K562 (cell line): Measurements from ENCODE around the gene CLCA1. TPM values are rescaled to one million over a fixed set of nuclear protein-coding genes. Genes with fewer than 3 reads are reported as not detected.

Experiments used
- BDP1 ChIP-seq: IDR thresholded peaks from 3 replicates; pipeline ENCODE4 v1.6.1; 2011; ENCODE audit not compliant: insufficient read length, insufficient read depth
- CCNT2 ChIP-seq: IDR thresholded peaks from 2 replicates; pipeline ENCODE4 v1.6.1; 2011; ENCODE audit warnings: borderline replicate concordance, low read depth, mild to moderate bottlenecking, moderate library complexity, mixed read lengths, low read length; ENCODE audit not compliant: insufficient read length; ENCODE audit errors: extremely low read depth
- DDX20 ChIP-seq: fragments of 450-650 bp; IDR thresholded peaks from 2 replicates; pipeline ENCODE4 v1.6.1; 2016; ENCODE audit warnings: missing genetic modification characterization, low read depth, mild to moderate bottlenecking, missing compliant biosample characterization, moderate library complexity
- HNRNPK ChIP-seq: fragments of 200-400 bp; formaldehyde crosslinking; IDR thresholded peaks from one replicate; pipeline ENCODE4 v1.6.1; 2018; ENCODE audit warnings: mild to moderate bottlenecking, low read depth, low read length; ENCODE audit not compliant: poor library complexity, severe bottlenecking
- KLF6 ChIP-seq: fragments of 250-450 bp; sonication (Bioruptor Pico); IDR thresholded peaks from 2 replicates; pipeline ENCODE4 v1.4.0; 2020; ENCODE audit warnings: mild to moderate bottlenecking, moderate library complexity, borderline replicate concordance
- MXD1 ChIP-seq: fragments of 250-450 bp; sonication (Bioruptor Pico); IDR thresholded peaks from 2 replicates; pipeline ENCODE4 v1.8.0; 2021; ENCODE audit warnings: borderline replicate concordance, mild to moderate bottlenecking, moderate library complexity; ENCODE audit not compliant: poor library complexity, severe bottlenecking
- NCOA1 ChIP-seq: fragments of 450-650 bp; IDR thresholded peaks from 2 replicates; pipeline ENCODE4 v1.6.1; 2016; ENCODE audit warnings: low read depth
- NR2C1 ChIP-seq, 2 experiments: fragments of 450-650 bp; IDR thresholded peaks; 2 replicates each; pipeline ENCODE4 v1.6.1; 2017; ENCODE audit warnings: mild to moderate bottlenecking in 2 of 2, antibody characterized with exemption in 1 of 2, inconsistent platforms in 1 of 2, missing compliant biosample characterization in 1 of 2, missing genetic modification characterization in 1 of 2
- OTX1 ChIP-seq: fragments of 450-650 bp; formaldehyde crosslinking; IDR thresholded peaks from 2 replicates; pipeline ENCODE4 v1.4.0; 2022; ENCODE audit warnings: mild to moderate bottlenecking
- RAD21 ChIP-seq, 2 experiments: fragments of 250-450 bp in 1 of 2; fragments of 450-650 bp in 1 of 2; sonication (Bioruptor Pico) in 1 of 2; formaldehyde crosslinking in 1 of 2; IDR thresholded peaks in 1 of 2; conservative IDR thresholded peaks in 1 of 2; 2 replicates each; pipeline versions ENCODE4 v1.4.0 to v1.8.0; 2020 to 2022; ENCODE audit warnings: mild to moderate bottlenecking in 2 of 2, moderate library complexity in 1 of 2
- SMAD1 ChIP-seq: fragments of 150-350 bp; IDR thresholded peaks from 2 replicates; pipeline ENCODE4 v1.6.1; 2014; ENCODE audit warnings: low read length, low read depth; ENCODE audit not compliant: partially characterized antibody
- TCF7 ChIP-seq: sonication (generic); IDR thresholded peaks from 2 replicates; pipeline ENCODE4 v1.6.1; 2016; ENCODE audit warnings: antibody characterized with exemption, borderline replicate concordance
- TRIM24 ChIP-seq, 2 experiments: fragments of 450-650 bp; IDR thresholded peaks; 2 replicates each; pipeline ENCODE4 v1.6.1; 2016
- ZBTB49 ChIP-seq: sonication (generic); formaldehyde crosslinking; IDR thresholded peaks from 2 replicates; pipeline ENCODE4 v1.8.0; 2022; ENCODE audit warnings: missing genetic modification reagents, mild to moderate bottlenecking, borderline replicate concordance
- ZNF175 ChIP-seq: fragments of 200-800 bp; sonication (Bioruptor generic); IDR thresholded peaks from 2 replicates; pipeline ENCODE4 v1.6.1; 2016; ENCODE audit warnings: low read depth, mild to moderate bottlenecking, missing genetic modification characterization, missing compliant biosample characterization
- ZNF445 ChIP-seq: fragments of 250-450 bp; sonication (Bioruptor Pico); IDR thresholded peaks from 2 replicates; pipeline ENCODE4 v1.4.0; 2020; ENCODE audit warnings: low read depth, mild to moderate bottlenecking, moderate library complexity
- ZNF707 ChIP-seq: fragments of 250-450 bp; sonication (Bioruptor Pico); conservative IDR thresholded peaks from 2 replicates; pipeline ENCODE4 v1.8.0; 2022; ENCODE audit warnings: inconsistent platforms, mild to moderate bottlenecking, moderate library complexity
- polyA plus RNA-seq, 8 experiments: library from polyadenylated mRNA; depleted of rRNA in 4 of 8; stranded (reverse) in 5 of 8; unstranded in 3 of 8; fragments of >200 nt; fragmentation: Nextera tagmentation in 2 of 8; fragmentation: Illumina TruSeq in 1 of 8; extraction: Ambion mirVana in 2 of 8; extraction: Trizol in 1 of 8; gene quantifications; 2 replicates each; pipeline versions ENCODE4 v1.2.1 to v1.2.3, GENCODE V29; 2011 to 2014; ENCODE audit warnings: inconsistent platforms in 1 of 8, missing spikeins in 1 of 8
- total RNA-seq, 7 experiments: library from RNA; depleted of rRNA in 6 of 7; stranded (reverse); fragments of >200 nt in 6 of 7; fragmentation: Illumina TruSeq in 2 of 7; extraction: Trizol in 2 of 7; gene quantifications; 2 replicates each; pipeline versions ENCODE4 v1.2.1 to v1.2.3, GENCODE V29; 2011 to 2021; ENCODE audit warnings: low replicate concordance in 1 of 7
- TF ChIP-seq, protein P1 (sequence below): fragments of 450-650 bp; IDR thresholded peaks from 2 replicates; pipeline ENCODE4 v1.6.1; 2016; ENCODE audit warnings: borderline replicate concordance
- TF ChIP-seq, protein P2 (sequence below): fragments of 450-650 bp; formaldehyde crosslinking; IDR thresholded peaks from 2 replicates; pipeline ENCODE4 v1.4.0; 2020; ENCODE audit warnings: mild to moderate bottlenecking, moderate library complexity
- TF ChIP-seq, protein P3 (sequence below): sonication (generic); IDR thresholded peaks from 2 replicates; pipeline ENCODE4 v1.6.1; 2016

The CLCA1 gene
- total and polyA plus RNA-seq, 9 of the 15 experiments (the other 6 are each of a cell fraction or from before 2014, with no cell fraction given), result 0.03 to 0.08 (median 0.04) TPM; not detected in 6

GRCh38 chr1:86461482-86461881 lies 7.2 kb upstream of the CLCA1 start (continued):
- TF ChIP-seq ZBTB49 (CRISPR knock-in tag) (no peak), ZNF445 (CRISPR knock-in tag) (peak; percentile 91), OTX1 (CRISPR knock-in tag) (peak; percentile 93), NCOA1 (peak; percentile 61; the same call in 1 of the 2 replicates), TRIM24 (IDR thresholded peaks at IDR 0.05) (peak; percentile 95 to 96), BDP1 (no peak), TCF7 (no peak), SMAD1 (no peak), KLF6 (CRISPR knock-in tag) (peak; percentile 99), ZNF707 (CRISPR knock-in tag) (peak; percentile 93), CCNT2 (peak; percentile 78), HNRNPK (no peak), DDX20 (tag) (peak; percentile 95), NR2C1 (IDR thresholded peaks at IDR 0.05) (no peak), NR2C1 (tag; IDR thresholded peaks at IDR 0.05) (peak; percentile 93), ZNF175 (peak; percentile 74; the same call in 1 of the 2 replicates), MXD1 (peak; percentile 94), RAD21 (CRISPR knock-in tag; conservative IDR thresholded peaks at IDR 0.05 in 1 of 2, IDR thresholded peaks at IDR 0.05 in 1 of 2) (no peak; a peak in 1 of 4 replicates)
- TF ChIP-seq, protein P1, sequence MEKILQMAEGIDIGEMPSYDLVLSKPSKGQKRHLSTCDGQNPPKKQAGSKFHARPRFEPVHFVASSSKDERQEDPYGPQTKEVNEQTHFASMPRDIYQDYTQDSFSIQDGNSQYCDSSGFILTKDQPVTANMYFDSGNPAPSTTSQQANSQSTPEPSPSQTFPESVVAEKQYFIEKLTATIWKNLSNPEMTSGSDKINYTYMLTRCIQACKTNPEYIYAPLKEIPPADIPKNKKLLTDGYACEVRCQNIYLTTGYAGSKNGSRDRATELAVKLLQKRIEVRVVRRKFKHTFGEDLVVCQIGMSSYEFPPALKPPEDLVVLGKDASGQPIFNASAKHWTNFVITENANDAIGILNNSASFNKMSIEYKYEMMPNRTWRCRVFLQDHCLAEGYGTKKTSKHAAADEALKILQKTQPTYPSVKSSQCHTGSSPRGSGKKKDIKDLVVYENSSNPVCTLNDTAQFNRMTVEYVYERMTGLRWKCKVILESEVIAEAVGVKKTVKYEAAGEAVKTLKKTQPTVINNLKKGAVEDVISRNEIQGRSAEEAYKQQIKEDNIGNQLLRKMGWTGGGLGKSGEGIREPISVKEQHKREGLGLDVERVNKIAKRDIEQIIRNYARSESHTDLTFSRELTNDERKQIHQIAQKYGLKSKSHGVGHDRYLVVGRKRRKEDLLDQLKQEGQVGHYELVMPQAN, result no peak
- TF ChIP-seq, protein P2, sequence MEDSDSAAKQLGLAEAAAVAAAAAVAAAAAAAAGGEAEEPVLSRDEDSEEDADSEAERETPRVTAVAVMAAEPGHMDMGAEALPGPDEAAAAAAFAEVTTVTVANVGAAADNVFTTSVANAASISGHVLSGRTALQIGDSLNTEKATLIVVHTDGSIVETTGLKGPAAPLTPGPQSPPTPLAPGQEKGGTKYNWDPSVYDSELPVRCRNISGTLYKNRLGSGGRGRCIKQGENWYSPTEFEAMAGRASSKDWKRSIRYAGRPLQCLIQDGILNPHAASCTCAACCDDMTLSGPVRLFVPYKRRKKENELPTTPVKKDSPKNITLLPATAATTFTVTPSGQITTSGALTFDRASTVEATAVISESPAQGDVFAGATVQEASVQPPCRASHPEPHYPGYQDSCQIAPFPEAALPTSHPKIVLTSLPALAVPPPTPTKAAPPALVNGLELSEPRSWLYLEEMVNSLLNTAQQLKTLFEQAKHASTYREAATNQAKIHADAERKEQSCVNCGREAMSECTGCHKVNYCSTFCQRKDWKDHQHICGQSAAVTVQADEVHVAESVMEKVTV (CRISPR knock-in tag), result peak; percentile 57; the same call in 1 of the 2 replicates
- TF ChIP-seq, protein P3, sequence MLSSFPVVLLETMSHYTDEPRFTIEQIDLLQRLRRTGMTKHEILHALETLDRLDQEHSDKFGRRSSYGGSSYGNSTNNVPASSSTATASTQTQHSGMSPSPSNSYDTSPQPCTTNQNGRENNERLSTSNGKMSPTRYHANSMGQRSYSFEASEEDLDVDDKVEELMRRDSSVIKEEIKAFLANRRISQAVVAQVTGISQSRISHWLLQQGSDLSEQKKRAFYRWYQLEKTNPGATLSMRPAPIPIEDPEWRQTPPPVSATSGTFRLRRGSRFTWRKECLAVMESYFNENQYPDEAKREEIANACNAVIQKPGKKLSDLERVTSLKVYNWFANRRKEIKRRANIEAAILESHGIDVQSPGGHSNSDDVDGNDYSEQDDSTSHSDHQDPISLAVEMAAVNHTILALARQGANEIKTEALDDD, result no peak
